ENCODE results near the gene GUCD1. TPM values are rescaled to one million over a fixed set of nuclear protein-coding genes. Genes with fewer than 3 reads are reported as not detected.
A peak's percentile ranks its signal among the peaks of the same experiment; 100 is the strongest.
"Not testable (repeated sequence)": the region's sequence is repeated elsewhere in the genome, so short reads cannot be mapped to it uniquely, and the experiment has no call there.

The GUCD1 gene
- 10 to 100 TPM; 94.2 to 99.5 TPM for total RNA-seq

- ChIA-PET CTCF (interaction anchor here (0.6 to 1.5 kb wide), 3 partner anchors 9 to 398 kb away, joined by 4 to 7 read pairs (median 4); no protein-coding TSS in a partner anchor), POLR2A (interaction anchor here (1.0 to 1.9 kb wide), 9 partner anchors 9 to 660 kb away, joined by 3 to 9 read pairs (median 4); partner anchors contain the start of genes ADORA2A and MIF)
- Mint-ChIP-seq H3K9me3 (no peaks in the 10 kb centered on the region), H3K4me3 (peak within 1 kb of the TSS; percentile 97), H3K36me3 (peaks cover 31% of the 10 kb centered on the region), H3K4me1 (ENCODE audit: low read depth) (peaks cover 49% of the 10 kb centered on the region), H3K27ac (peak within 1 kb of the TSS; percentile 98), H3K27me3 (no peaks in the 10 kb centered on the region)
- intact Hi-C loops (cut with micrococcal nuclease): loop anchor here (5.0 to 10.0 kb wide), 4 partner anchors 43 to 640 kb away; partner anchors contain the start of gene SGSM1
- peak; percentile 43 for DNase-seq
These were observed at the start of gene GUCD1 for GRCh38 chr22:24554313-24555164. TSS of gene GUCD1 (minus strand) at chr22:24555138. CDS start at chr22:24554991, 147 bp downstream.

GRCh38 chr22:24603770-24604629, 49.1 kb upstream of the GUCD1 start:
- POLR2A ChIA-PET: not testable (repeated sequence)

GRCh38 chr22:24602847-24603769, 48.2 kb upstream of the GUCD1 start, which contains the start of gene GGT1:
TSS of gene GGT1 (plus strand) at chr22:24603193. CDS start at chr22:24611082, 7,889 bp downstream.
- CTCF ChIA-PET; H3K9me3 Mint-ChIP-seq; H3K27me3 Mint-ChIP-seq; POLR2A ChIA-PET; DNase-seq; H3K36me3 Mint-ChIP-seq; intact Hi-C loops (cut with micrococcal nuclease): not testable (repeated sequence)
- peak within 1 kb of the TSS; percentile 11 for H3K4me3 Mint-ChIP-seq
- peaks cover 28% of the 10 kb centered on the region for H3K4me1 Mint-ChIP-seq (ENCODE audit: low read depth)
- peak within 1 kb of the TSS; percentile 69 for H3K27ac Mint-ChIP-seq

More at GRCh38 chr22:24603770-24604629, 49.1 kb upstream of the GUCD1 start:
- CTCF ChIA-PET; H3K9me3 Mint-ChIP-seq; intact Hi-C loops (cut with micrococcal nuclease); H3K27me3 Mint-ChIP-seq; H3K36me3 Mint-ChIP-seq: not testable (repeated sequence)
- DNase-seq: peak; percentile 42
- Mint-ChIP-seq H3K27ac (peak overlapping the region; percentile 69), H3K4me3 (peak overlapping the region; percentile 11), H3K4me1 (ENCODE audit: low read depth) (peaks cover 31% of the 10 kb centered on the region)

DNA sequence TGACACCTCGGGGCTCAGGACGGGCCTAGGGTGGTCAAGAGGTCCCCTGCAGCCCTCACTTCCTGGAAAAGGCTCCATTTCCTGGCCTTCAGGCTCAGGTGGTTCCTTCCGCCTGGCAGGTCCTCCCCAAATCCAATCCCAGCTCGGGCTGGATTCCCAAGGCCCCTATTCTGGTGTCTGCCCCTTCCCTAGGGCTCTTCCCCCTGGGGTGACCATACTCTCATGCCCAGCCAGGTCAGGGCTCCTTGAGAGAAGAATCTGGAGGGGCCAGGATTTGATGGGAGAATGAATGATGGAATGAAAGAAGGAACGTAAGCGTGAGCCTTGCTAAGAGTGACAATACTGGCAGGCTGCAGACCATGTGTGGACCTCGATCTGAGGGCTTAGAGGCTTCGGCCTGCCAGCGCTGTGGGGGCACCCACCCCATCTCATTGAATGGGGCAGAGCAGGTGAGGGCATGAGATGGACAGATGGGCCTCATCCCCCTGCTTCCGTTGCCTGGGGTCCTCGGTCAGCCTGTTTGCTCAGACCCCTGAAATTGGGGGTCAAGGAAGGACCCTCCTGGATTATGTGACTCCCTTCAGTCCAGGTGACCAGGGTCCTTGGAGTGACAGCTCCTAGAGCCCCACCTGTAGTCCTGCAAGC, 47.3 kb upstream of the GUCD1 start:
- DNase-seq; intact Hi-C loops (cut with micrococcal nuclease); H3K9me3 Mint-ChIP-seq; POLR2A ChIA-PET; H3K36me3 Mint-ChIP-seq; H3K27ac Mint-ChIP-seq; CTCF ChIA-PET; H3K4me3 Mint-ChIP-seq; H3K27me3 Mint-ChIP-seq: not testable (repeated sequence)
- peaks cover 25% of the 10 kb centered on the region for H3K4me1 Mint-ChIP-seq (ENCODE audit: low read depth)

GRCh38 chr22:24601217-24602104, 46.5 kb upstream of the GUCD1 start:
- Mint-ChIP-seq H3K9me3 (no peaks in the 10 kb centered on the region), H3K27me3 (no peaks in the 10 kb centered on the region), H3K4me1 (ENCODE audit: low read depth) (peaks cover 24% of the 10 kb centered on the region), H3K4me3 (no peak overlapping the region), H3K36me3 (no peaks in the 10 kb centered on the region), H3K27ac (no peak overlapping the region)
- intact Hi-C loops (cut with micrococcal nuclease): no loop called here
- DNase-seq: peak; percentile 46
- POLR2A ChIA-PET: no interaction called here
- CTCF ChIA-PET: no interaction called here

DNA sequence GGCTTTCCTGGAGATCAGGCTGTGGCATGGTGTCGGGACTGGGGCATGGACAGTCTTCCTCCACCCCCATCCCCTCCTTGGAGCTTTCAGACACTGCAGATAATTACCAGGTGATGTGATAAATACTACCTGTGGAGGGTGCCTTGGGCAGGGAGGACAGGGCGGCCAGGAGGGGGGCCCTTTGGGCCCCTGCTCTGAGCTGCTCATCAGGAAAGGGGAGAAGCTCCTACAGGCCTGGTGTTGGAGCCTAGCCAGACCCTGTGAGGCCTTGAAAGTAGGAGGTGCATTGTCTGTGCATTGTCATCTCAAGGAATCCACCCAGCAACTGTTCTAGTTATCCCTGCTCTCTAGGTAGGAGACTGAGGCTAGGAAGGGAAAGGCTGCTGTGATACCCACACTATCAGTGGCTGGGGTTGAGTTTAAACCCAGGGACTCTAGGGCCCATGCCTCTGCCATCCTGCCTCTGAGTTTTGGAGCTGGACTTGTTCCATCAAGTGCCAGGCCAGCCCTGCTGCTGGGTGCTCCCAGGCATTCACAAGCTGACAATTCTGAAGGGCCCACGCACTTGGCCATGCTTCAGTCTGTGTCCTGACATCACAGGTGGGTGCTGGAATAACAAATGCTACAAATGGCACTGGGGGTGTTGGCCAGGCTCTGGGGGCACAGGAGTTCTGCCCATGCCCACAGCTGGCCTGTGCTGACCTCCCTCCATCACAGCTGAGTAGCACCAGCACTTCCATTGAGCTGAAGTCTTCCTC, 45.2 kb upstream of the GUCD1 start:
- H3K36me3 Mint-ChIP-seq, H3K9me3 Mint-ChIP-seq, H3K27ac Mint-ChIP-seq, H3K4me3 Mint-ChIP-seq, POLR2A ChIA-PET, H3K27me3 Mint-ChIP-seq, CTCF ChIA-PET, DNase-seq: not testable (repeated sequence)
- intact Hi-C loops (cut with micrococcal nuclease): loop anchor here (5.0 kb wide), 1 partner anchor 43 kb away; the partner anchor contains the start of genes GUCD1 and SNRPD3
- peaks cover 21% of the 10 kb centered on the region for H3K4me1 Mint-ChIP-seq (ENCODE audit: low read depth)

DNA sequence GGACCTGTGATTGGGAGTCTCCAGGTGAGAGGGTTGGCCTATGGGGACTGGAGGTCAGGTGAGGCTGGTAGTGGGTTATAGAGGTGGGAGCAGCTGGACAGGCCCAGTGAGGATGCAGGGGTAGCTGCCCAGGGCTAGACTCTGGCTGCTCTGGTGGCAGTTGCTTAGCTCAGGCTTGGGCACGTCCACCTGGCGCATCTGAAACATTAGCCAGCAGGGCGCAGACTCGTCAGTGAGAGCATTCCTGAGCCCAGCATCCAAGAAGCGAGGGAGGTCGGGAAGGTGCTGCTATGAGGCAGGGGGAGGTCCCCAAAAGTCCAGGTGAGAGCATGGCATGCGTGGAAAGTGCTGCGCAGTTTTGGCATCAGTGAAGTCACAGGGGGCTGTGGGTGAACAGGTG, 44.6 kb upstream of the GUCD1 start:
- DNase-seq: no peak
- Mint-ChIP-seq H3K4me3 (no peak overlapping the region), H3K4me1 (ENCODE audit: low read depth) (peaks cover 21% of the 10 kb centered on the region), H3K27me3 (no peaks in the 10 kb centered on the region), H3K27ac (no peak overlapping the region), H3K36me3 (no peaks in the 10 kb centered on the region), H3K9me3 (no peaks in the 10 kb centered on the region)
- intact Hi-C loops (cut with micrococcal nuclease): loop anchor here (5.0 kb wide), 1 partner anchor 42 kb away; the partner anchor contains the start of genes GUCD1 and SNRPD3
- POLR2A ChIA-PET: no interaction called here
- CTCF ChIA-PET: no interaction called here

DNA sequence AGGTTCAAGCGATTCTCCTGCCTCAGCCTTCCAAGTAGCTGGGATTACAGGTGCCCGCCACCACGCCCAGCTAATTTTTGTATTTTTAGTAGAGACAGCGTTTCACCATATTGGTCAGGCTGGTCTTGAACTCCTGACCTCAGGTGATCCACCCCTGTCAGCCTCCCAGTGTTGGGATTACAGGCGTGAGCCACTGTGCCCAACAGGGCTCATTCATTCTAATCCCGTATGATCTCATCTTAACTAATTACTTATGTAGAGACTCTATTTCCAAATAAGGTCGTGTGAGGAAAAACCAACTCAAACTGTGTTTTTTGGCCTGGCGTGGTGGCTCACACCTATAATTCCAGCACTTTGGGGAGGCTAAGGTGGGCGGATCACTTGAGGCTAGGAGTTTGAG, 42.1 kb upstream of the GUCD1 start:
- H3K9me3 Mint-ChIP-seq; POLR2A ChIA-PET; H3K4me3 Mint-ChIP-seq; DNase-seq; H3K27ac Mint-ChIP-seq; H3K27me3 Mint-ChIP-seq; H3K36me3 Mint-ChIP-seq; H3K4me1 Mint-ChIP-seq (ENCODE audit: low read depth); CTCF ChIA-PET: not testable (repeated sequence)
- intact Hi-C loops (cut with micrococcal nuclease): loop anchor here (5.0 kb wide), 1 partner anchor 40 kb away; the partner anchor contains the start of genes GUCD1 and SNRPD3

- Mint-ChIP-seq H3K9me3 (no peaks in the 10 kb centered on the region), H3K27me3 (peaks cover 6% of the 10 kb centered on the region), H3K4me1 (ENCODE audit: low read depth) (peaks cover 2% of the 10 kb centered on the region), H3K4me3 (no peak overlapping the region), H3K27ac (no peak overlapping the region), H3K36me3 (no peaks in the 10 kb centered on the region)
- ChIA-PET POLR2A (interaction anchor here (0.6 kb wide), 1 partner anchor 21 kb away, joined by 3 read pairs; no protein-coding TSS in a partner anchor), CTCF (no interaction called here)
- no peak for DNase-seq
- intact Hi-C loops (cut with micrococcal nuclease): loop anchor here (5.0 kb wide), 1 partner anchor 39 kb away; the partner anchor contains the start of genes GUCD1 and SNRPD3
These were observed 40.9 kb upstream of the GUCD1 start for GRCh38 chr22:24595863-24596262.

DNA sequence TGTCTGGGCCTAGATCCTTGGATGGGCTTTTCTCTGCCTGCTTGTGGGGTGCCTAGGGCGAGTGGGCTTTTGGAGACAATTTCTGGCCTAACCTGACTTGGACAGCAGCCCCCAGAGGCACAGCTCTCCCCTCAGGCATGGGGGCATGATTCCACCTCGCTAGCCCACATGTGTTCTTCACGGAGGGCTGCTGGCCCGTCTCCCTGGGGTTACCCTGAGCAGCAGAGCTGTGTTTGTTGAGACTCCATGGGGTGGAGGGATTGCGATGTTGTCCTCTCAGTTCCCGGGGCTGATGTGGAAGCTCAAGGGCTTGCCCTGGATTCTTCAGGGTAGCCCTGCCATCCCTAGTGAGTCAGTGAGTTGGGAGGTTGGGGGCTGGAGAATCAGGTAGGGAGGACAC, 40.3 kb upstream of the GUCD1 start:
- Mint-ChIP-seq H3K9me3 (no peaks in the 10 kb centered on the region), H3K4me1 (ENCODE audit: low read depth) (peaks cover 2% of the 10 kb centered on the region), H3K4me3 (no peak overlapping the region), H3K27me3 (peaks cover 6% of the 10 kb centered on the region), H3K27ac (no peak overlapping the region), H3K36me3 (no peaks in the 10 kb centered on the region)
- POLR2A ChIA-PET: interaction anchor here (0.6 kb wide), 1 partner anchor 21 kb away, joined by 3 read pairs; no protein-coding TSS in a partner anchor
- intact Hi-C loops (cut with micrococcal nuclease): loop anchor here (5.0 kb wide), 1 partner anchor 38 kb away; the partner anchor contains the start of genes GUCD1 and SNRPD3
- CTCF ChIA-PET: no interaction called here
- no peak for DNase-seq
